Mammary microvascular endothelial cell (primary cell): ENCODE data around the gene UCHL5. TPM values are rescaled to one million over a fixed set of nuclear protein-coding genes. Genes with fewer than 3 reads are reported as not detected.

Experiments
- total RNA-seq: library from RNA; depleted of rRNA; stranded (reverse); fragments of >200 nt; gene quantifications from 2 replicates; pipeline ENCODE4 v1.2.3, GENCODE V29; 2015

UCHL5 gene
- 17.7 and 36.5 TPM in 2 replicates for total RNA-seq

GRCh38 chr1:193059282-193060114, at the start of gene UCHL5, which contains the start of gene RO60:
UCHL5 (minus strand) TSS chr1:193059360; CDS start chr1:193059260, 100 bp downstream.
RO60 (plus strand) TSS chr1:193059612; CDS start chr1:193069055, 9,443 bp downstream.

GRCh38 chr1:193104907-193105820, 46.0 kb upstream of the UCHL5 start, which contains the start of gene GLRX2:
GLRX2 (minus strand) TSS chr1:193105414; CDS start chr1:193105382, 32 bp downstream.

Other genes starting within 250 kb of the UCHL5 start
- gene RO60, start 252 bp upstream of the UCHL5 start, total RNA-seq, result 58.6 and 69.1 TPM in 2 replicates
- gene GLRX2, start 46.1 kb upstream of the UCHL5 start, total RNA-seq, result 15.9 and 20.1 TPM in 2 replicates
- gene CDC73, start 62.7 kb upstream of the UCHL5 start, total RNA-seq, result 16.9 and 18.6 TPM in 2 replicates
- gene B3GALT2, start 127.3 kb upstream of the UCHL5 start, total RNA-seq, result 0.05 TPM in 1 of 2 replicates, not detected in the other